Stimulated activated memory B cell treated with anti-CD40 and anti-IgM and Interleukin-4, amounts not matched to agents 10 μg/mL and 1 μg/mL and 100 μg/mL, for 72 hours (primary cell): ENCODE results near the gene NAXD.
A peak's percentile ranks its signal among the peaks of the same experiment; 100 is the strongest.
"Not testable (repeated sequence)": the region's sequence is repeated elsewhere in the genome, so short reads cannot be mapped to it uniquely, and the experiment has no call there.

Source experiments
- ATAC-seq: fragments of 150-1000 bp; cut with Tn5 transposase; 2 replicates; pipeline ENCODE4 v1.10.0; 2021
- H3K27ac Mint-ChIP-seq: one replicate; pipeline ENCODE4 v1.8.0; 2022; ENCODE audit warnings: mild to moderate bottlenecking, mixed read lengths
- H3K27me3 Mint-ChIP-seq: one replicate; pipeline ENCODE4 v1.8.0; 2022; ENCODE audit warnings: mixed read lengths
- H3K36me3 Mint-ChIP-seq: one replicate; pipeline ENCODE4 v1.8.0; 2022; ENCODE audit warnings: mixed read lengths
- H3K4me1 Mint-ChIP-seq: one replicate; pipeline ENCODE4 v1.8.0; 2022; ENCODE audit warnings: mixed read lengths
- H3K4me3 Mint-ChIP-seq: one replicate; pipeline ENCODE4 v1.8.0; 2022; ENCODE audit warnings: mild to moderate bottlenecking, moderate library complexity, mixed read lengths
- H3K9me3 Mint-ChIP-seq: one replicate; pipeline ENCODE4 v1.8.0; 2022; ENCODE audit warnings: mixed read lengths

NAXD gene

GRCh38 chr13:110582421-110582954 lies 32.9 kb upstream of the NAXD start:
- H3K4me3 Mint-ChIP-seq = no peak overlapping the region
- no peaks in the 10 kb centered on the region for H3K9me3 Mint-ChIP-seq
- ATAC-seq = no peak
- no peak overlapping the region for H3K27ac Mint-ChIP-seq
- no peaks in the 10 kb centered on the region for H3K36me3 Mint-ChIP-seq
- peaks cover 18% of the 10 kb centered on the region for H3K27me3 Mint-ChIP-seq
- H3K4me1 Mint-ChIP-seq = peaks cover 6% of the 10 kb centered on the region

- H3K4me3 Mint-ChIP-seq = no peak overlapping the region
- no peaks in the 10 kb centered on the region for H3K9me3 Mint-ChIP-seq
- peaks cover 14% of the 10 kb centered on the region for H3K27me3 Mint-ChIP-seq
- no peak overlapping the region for H3K27ac Mint-ChIP-seq
- ATAC-seq = no peak
- no peaks in the 10 kb centered on the region for H3K36me3 Mint-ChIP-seq
- peaks cover 6% of the 10 kb centered on the region for H3K4me1 Mint-ChIP-seq
Measured at GRCh38 chr13:110583178-110583865, 32.0 kb upstream of the NAXD start.

GRCh38 chr13:110589793-110590390 lies 25.5 kb upstream of the NAXD start:
- H3K4me3 Mint-ChIP-seq = no peak overlapping the region

DNA sequence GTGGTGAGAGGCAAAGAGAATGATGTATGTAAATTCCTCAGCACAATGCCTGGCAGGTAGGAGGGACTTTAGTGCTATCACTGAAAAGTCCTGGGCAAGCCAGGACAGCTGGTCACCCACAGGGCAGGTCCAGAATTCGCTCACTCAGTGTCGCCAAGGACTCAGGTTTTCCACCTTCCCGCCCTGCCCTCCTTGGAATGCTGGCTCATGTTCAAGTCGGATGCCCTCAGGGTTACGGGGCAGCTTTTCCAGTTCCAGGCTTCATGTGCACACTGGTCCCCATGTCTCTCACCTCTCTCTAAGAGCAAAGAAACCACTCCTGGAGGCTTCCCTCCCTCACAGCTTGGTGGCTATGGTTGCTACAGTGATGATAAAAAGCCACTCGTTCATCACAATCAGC lies 24.8 kb upstream of the NAXD start:
- H3K9me3 Mint-ChIP-seq = no peaks in the 10 kb centered on the region
- no peaks in the 10 kb centered on the region for H3K27me3 Mint-ChIP-seq
- no peak for ATAC-seq
- H3K4me1 Mint-ChIP-seq = peaks cover 7% of the 10 kb centered on the region
- H3K4me3 Mint-ChIP-seq = no peak overlapping the region
- H3K27ac Mint-ChIP-seq = no peak overlapping the region
- no peaks in the 10 kb centered on the region for H3K36me3 Mint-ChIP-seq

More at GRCh38 chr13:110589793-110590390, 25.5 kb upstream of the NAXD start:
- ATAC-seq = no peak
- Mint-ChIP-seq H3K4me1 (peaks cover 7% of the 10 kb centered on the region), H3K27ac (no peak overlapping the region), H3K27me3 (no peaks in the 10 kb centered on the region), H3K36me3 (no peaks in the 10 kb centered on the region), H3K9me3 (no peaks in the 10 kb centered on the region)

GRCh38 chr13:110592665-110593064 lies 22.7 kb upstream of the NAXD start:
- Mint-ChIP-seq H3K9me3 (no peaks in the 10 kb centered on the region), H3K36me3 (no peaks in the 10 kb centered on the region), H3K4me1 (peaks cover 14% of the 10 kb centered on the region), H3K4me3 (no peak overlapping the region), H3K27me3 (no peaks in the 10 kb centered on the region), H3K27ac (peak overlapping the region; percentile 65)
- no peak for ATAC-seq

DNA sequence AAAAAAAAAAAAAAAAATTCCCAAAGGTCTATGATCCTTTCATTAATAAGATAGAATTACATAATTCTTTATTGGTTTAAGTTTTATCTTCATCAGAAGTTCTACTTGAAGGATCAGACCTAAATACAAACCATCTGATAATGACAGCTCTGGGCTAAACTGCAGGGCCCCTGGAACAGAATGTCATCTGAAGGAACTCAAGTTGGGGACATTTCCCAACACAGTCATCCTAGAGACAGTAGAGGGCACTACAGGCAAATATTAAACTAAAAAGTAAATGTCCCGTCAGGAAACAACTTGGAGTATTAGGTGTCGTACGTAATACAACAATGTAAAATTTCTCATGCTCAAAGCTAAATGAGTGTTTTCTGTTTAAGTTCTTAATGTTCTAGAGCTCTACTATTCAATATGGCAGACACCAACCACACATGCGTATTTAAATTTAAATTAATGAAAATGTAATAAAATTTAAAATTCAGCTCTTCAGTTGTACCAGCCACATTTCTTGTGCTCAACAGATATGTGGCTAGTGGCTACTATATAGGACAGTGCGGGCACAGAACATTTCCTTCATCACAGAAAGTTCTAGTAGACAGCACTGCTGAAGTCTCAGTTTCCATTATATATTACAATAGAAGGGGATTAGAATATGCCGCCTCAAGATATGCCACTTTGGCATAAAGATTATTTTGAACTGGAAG lies 21.8 kb upstream of the NAXD start:
- H3K9me3 Mint-ChIP-seq = no peaks in the 10 kb centered on the region
- H3K4me1 Mint-ChIP-seq = peaks cover 14% of the 10 kb centered on the region
- no peaks in the 10 kb centered on the region for H3K36me3 Mint-ChIP-seq
- no peaks in the 10 kb centered on the region for H3K27me3 Mint-ChIP-seq
- no peak overlapping the region for H3K27ac Mint-ChIP-seq
- ATAC-seq = peak; percentile 66
- H3K4me3 Mint-ChIP-seq = no peak overlapping the region

DNA sequence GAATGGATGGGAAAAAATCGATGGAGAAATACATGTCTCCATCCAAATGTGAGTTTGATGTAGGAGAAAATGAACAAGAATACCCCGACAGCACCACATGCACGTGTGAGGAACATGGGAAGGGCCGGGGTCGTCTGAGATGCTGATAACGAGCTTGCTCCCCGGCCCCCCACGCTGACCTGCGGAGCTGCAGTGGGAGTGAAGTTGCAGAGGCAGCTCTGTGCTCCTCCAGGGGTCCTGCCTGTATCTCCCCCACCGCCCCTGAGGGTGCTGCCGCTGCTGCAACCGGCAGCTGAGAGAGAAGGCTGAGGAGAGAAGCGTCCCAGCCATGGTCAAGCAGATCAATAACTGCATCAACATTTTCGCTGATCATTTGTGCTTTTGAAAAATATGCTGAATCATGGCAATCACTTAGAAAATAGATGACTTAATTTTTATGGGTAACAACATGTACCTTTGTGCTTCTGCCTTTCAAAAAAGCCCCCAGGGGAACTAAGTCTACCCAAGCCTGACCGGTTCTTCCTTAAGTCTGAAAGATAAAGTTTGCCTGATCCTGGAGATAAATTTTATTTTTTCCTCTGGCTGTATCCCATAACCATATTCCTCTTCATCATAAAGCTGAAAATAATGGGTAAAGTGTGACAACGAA lies 18.2 kb upstream of the NAXD start:
- H3K27me3 Mint-ChIP-seq = no peaks in the 10 kb centered on the region
- no peaks in the 10 kb centered on the region for H3K36me3 Mint-ChIP-seq
- no peak overlapping the region for H3K4me3 Mint-ChIP-seq
- peaks cover 14% of the 10 kb centered on the region for H3K4me1 Mint-ChIP-seq
- no peaks in the 10 kb centered on the region for H3K9me3 Mint-ChIP-seq
- no peak for ATAC-seq
- no peak overlapping the region for H3K27ac Mint-ChIP-seq

- Mint-ChIP-seq H3K9me3 (no peaks in the 10 kb centered on the region), H3K4me3 (no peak overlapping the region), H3K4me1 (peaks cover 7% of the 10 kb centered on the region), H3K36me3 (no peaks in the 10 kb centered on the region), H3K27me3 (no peaks in the 10 kb centered on the region), H3K27ac (no peak overlapping the region)
- ATAC-seq = no peak
Measured at GRCh38 chr13:110600261-110600819, 15.0 kb upstream of the NAXD start.

- Mint-ChIP-seq H3K4me1 (peaks cover 7% of the 10 kb centered on the region), H3K27ac (no peak overlapping the region), H3K9me3 (no peaks in the 10 kb centered on the region), H3K36me3 (no peaks in the 10 kb centered on the region), H3K4me3 (no peak overlapping the region), H3K27me3 (no peaks in the 10 kb centered on the region)
- ATAC-seq = no peak
Measured at GRCh38 chr13:110600980-110601379, 14.4 kb upstream of the NAXD start.

- Mint-ChIP-seq H3K27me3 (no peaks in the 10 kb centered on the region), H3K9me3 (no peaks in the 10 kb centered on the region), H3K27ac (no peak overlapping the region), H3K36me3 (no peaks in the 10 kb centered on the region), H3K4me1 (peaks cover 5% of the 10 kb centered on the region), H3K4me3 (no peak overlapping the region)
- ATAC-seq = no peak
Measured at GRCh38 chr13:110605132-110605531, 10.2 kb upstream of the NAXD start.

DNA sequence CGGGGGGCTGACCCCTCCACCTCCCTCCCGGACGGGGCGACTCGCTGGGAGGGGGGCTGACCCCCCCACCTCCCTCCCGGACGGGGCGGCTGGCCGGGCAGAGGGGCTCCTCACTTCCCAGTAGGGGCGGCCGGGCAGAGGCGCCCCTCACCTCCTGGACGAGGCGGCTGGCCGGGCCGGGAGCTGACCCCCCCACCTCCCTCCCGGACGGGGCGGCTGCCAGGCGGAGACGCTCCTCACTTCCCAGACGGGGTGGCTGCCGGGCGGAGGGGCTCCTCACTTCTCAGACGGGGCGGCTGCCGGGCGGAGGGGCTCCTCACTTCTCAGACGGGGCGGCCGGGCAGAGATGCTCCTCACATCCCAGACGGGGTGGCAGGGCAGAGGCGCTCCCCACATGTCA lies 9.1 kb upstream of the NAXD start:
- H3K27ac Mint-ChIP-seq, ATAC-seq, H3K27me3 Mint-ChIP-seq, H3K9me3 Mint-ChIP-seq, H3K4me3 Mint-ChIP-seq, H3K36me3 Mint-ChIP-seq: not testable (repeated sequence)
- H3K4me1 Mint-ChIP-seq = peaks cover 17% of the 10 kb centered on the region

- H3K27ac Mint-ChIP-seq = no peak overlapping the region
Measured at GRCh38 chr13:110607675-110608224, 7.6 kb upstream of the NAXD start.

DNA sequence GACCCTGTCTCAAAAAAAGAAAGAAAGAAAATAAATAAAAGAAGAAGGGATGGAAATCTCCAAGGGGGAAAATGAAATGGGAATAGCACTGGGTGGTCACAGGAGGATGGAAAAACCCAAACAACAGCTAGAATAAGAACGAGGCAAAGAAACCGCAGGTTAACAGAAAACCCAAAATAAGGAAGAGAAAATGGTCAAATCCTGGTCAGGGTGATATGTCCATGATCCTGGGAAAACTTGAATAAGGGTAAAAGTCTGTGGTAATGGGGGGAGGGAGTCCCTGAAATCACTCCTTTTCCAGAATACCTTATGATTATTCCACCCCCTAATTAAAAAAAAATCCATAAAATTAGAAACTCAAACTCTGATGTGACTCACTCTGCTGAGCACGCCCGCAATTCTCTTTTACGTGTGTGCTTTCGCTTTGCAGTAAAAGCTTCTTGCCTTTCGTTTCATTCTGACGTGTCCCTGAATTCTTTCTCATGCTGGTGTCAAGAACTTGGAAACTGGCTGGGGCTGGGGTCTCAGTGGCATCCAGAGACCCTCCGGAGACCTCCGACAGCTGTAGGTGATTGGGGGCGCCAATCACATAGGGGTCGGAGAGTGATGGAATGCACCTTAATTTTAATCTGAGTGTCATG lies 4.3 kb upstream of the NAXD start:
- peaks cover 2% of the 10 kb centered on the region for H3K9me3 Mint-ChIP-seq
- peak overlapping the region; percentile 71 for H3K4me3 Mint-ChIP-seq
- H3K36me3 Mint-ChIP-seq = no peaks in the 10 kb centered on the region
- peak; percentile 49 for ATAC-seq
- H3K27me3 Mint-ChIP-seq = no peaks in the 10 kb centered on the region
- peaks cover 27% of the 10 kb centered on the region for H3K4me1 Mint-ChIP-seq
- peak overlapping the region; percentile 77 for H3K27ac Mint-ChIP-seq

More at GRCh38 chr13:110607675-110608224, 7.6 kb upstream of the NAXD start:
- Mint-ChIP-seq H3K36me3 (no peaks in the 10 kb centered on the region), H3K4me3 (no peak overlapping the region), H3K4me1 (peaks cover 23% of the 10 kb centered on the region), H3K27me3 (no peaks in the 10 kb centered on the region), H3K9me3 (no peaks in the 10 kb centered on the region)
- ATAC-seq = no peak

DNA sequence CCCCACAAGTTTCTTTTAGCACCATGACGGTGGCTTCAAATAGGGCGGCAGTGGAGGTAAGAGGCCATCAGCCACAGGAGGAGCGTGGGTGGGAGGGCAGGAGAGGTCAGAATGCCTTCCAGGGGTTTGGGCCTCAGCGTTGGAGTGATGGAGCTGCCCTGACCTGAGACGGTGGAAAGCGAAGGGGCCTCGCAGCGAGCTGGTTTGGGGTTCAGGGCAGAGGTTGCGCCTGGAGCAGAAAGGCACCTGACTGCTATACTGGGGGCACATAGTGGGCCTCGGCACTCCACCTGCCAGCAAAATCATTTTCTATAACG lies 382 bp upstream of the NAXD start:
- H3K27ac Mint-ChIP-seq = peak overlapping the region; percentile 94
- peak overlapping the region; percentile 96 for H3K4me3 Mint-ChIP-seq
- peaks cover 2% of the 10 kb centered on the region for H3K9me3 Mint-ChIP-seq
- ATAC-seq = no peak
- H3K36me3 Mint-ChIP-seq = no peaks in the 10 kb centered on the region
- H3K4me1 Mint-ChIP-seq = peaks cover 37% of the 10 kb centered on the region
- H3K27me3 Mint-ChIP-seq = no peaks in the 10 kb centered on the region
